ENCODE results near the gene IDH2. TPM values are rescaled to one million over a fixed set of nuclear protein-coding genes. Genes with fewer than 3 reads are reported as not detected.

Gene IDH2
- total RNA-seq (2022; extraction: Qiagen RNA extraction) = 38.9 to 50.3 TPM (median 43.4 TPM) in 5 replicates

DNA sequence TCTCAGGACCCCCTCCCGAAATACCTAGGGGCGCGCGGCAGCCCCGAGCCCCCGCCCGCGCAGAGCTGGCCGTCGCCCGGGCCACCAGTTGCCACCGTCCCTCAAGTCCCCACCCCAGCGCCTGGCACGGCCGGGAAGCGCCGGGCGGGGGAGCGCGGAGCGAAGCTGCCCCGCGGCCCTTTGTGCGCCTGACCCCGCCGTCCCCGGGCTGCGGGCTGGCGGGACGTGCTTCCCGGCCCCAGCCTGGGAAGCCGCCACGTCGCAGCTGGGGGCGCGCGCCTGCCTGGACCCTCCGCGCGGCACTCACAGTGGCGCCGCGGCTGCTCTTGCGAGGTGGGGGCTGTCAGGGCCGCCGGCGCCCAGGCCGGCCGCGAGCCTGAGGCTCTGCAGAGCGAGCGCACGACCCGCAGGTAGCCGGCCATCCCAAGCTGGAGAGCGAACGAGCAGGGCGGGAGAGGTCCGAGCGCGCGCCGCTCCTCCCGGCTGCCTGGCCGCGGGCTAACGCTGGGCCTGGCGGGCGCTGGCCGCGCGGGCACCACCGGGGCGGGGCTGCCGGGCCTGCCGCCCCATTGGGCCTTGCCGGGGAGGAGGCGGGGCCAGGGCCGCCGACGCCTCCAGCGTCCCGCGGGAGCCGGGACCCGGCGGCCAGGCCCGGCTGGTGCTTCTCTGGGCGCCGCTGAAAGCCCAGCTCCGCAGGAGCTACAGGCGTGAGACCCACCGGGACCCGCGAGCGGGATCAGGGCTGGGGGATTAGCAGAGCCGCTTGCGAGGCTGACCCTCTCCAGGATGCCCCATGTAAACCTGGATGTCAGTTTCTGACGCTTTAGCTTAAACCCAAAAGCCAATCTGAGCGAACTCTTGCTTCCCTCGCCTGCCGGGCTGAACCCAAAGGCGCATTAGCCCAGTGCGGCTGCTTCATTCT, at the start of gene IDH2:
Gene IDH2 (minus strand): TSS at position 500 of the 922 bp plus-strand sequence. CDS start 78 bp downstream, at position 422.

Other genes starting within 250 kb of the IDH2 start
- gene AP3S2, start 208.5 kb downstream of the IDH2 start, total RNA-seq (2022; extraction: Qiagen RNA extraction) = 34.8 to 82.2 TPM (median 38.8 TPM) in 5 replicates
- 10.3 to 13.7 TPM (median 12.1 TPM) in 5 replicates for gene ARPIN, start 189.5 kb downstream of the IDH2 start, total RNA-seq (2022; extraction: Qiagen RNA extraction)
- gene ZNF710, start 101.1 kb downstream of the IDH2 start, total RNA-seq (2022; extraction: Qiagen RNA extraction) = 11.9 to 18.5 TPM (median 15.3 TPM) in 5 replicates
- gene SEMA4B, start 98.9 kb upstream of the IDH2 start, total RNA-seq (2022; extraction: Qiagen RNA extraction) = 92.4 to 128 TPM (median 122 TPM) in 5 replicates
- 183 to 242 TPM (median 230 TPM) in 5 replicates for gene CIB1, start 131.5 kb upstream of the IDH2 start, total RNA-seq (2022; extraction: Qiagen RNA extraction)
- 4.2 to 5.6 TPM (median 4.8 TPM) in 5 replicates for gene GDPGP1, start 131.7 kb upstream of the IDH2 start, total RNA-seq (2022; extraction: Qiagen RNA extraction)
- 0.07 to 0.36 TPM (median 0.09 TPM) in 5 replicates for gene TTLL13, start 147.1 kb upstream of the IDH2 start, total RNA-seq (2022; extraction: Qiagen RNA extraction)
- 102 to 118 TPM (median 115 TPM) in 5 replicates for gene NGRN, start 163.2 kb upstream of the IDH2 start, total RNA-seq (2022; extraction: Qiagen RNA extraction)
- gene ZNF774, start 249.8 kb upstream of the IDH2 start, total RNA-seq (2022; extraction: Qiagen RNA extraction) = 0.53 to 1.0 TPM (median 0.61 TPM) in 5 replicates

Data from A549 treated with CORT108297 at 1 μM for 4 hours (cell line).